H1 (cell line): ENCODE data around the gene MEGF9. TPM values are rescaled to one million over a fixed set of nuclear protein-coding genes. Genes with fewer than 3 reads are reported as not detected.

Source experiments
- BCL11A ChIP-seq, 2 experiments: IDR thresholded peaks; one replicate each; pipeline ENCODE4 v1.6.1; 2011; ENCODE audit warnings: low read depth in 2 of 2, low read length in 2 of 2, mild to moderate bottlenecking in 2 of 2
- CREB1 ChIP-seq: IDR thresholded peaks from 2 replicates; pipeline ENCODE4 v1.6.1; 2012; ENCODE audit warnings: inconsistent platforms
- EGR1 ChIP-seq: IDR thresholded peaks from 2 replicates; pipeline ENCODE4 v1.6.1; 2011; ENCODE audit warnings: low read depth, low read length, borderline replicate concordance
- EP300 ChIP-seq, 2 experiments: IDR thresholded peaks; 1 replicate in 1 of 2; 2 replicates in 1 of 2; pipeline ENCODE4 v1.6.1; 2011 to 2012; ENCODE audit warnings: low read depth in 2 of 2, low read length in 2 of 2, mild to moderate bottlenecking in 2 of 2, borderline replicate concordance in 1 of 2, inconsistent platforms in 1 of 2, moderate library complexity in 1 of 2
- FOSL1 ChIP-seq: IDR thresholded peaks from 2 replicates; pipeline ENCODE4 v1.6.1; 2011; ENCODE audit warnings: mild to moderate bottlenecking, low read depth, low read length, moderate library complexity; ENCODE audit not compliant: insufficient read depth
- GABPA ChIP-seq: IDR thresholded peaks from 2 replicates; pipeline ENCODE4 v1.6.1; 2011; ENCODE audit warnings: mild to moderate bottlenecking, low read length, moderate library complexity, borderline replicate concordance; ENCODE audit not compliant: insufficient read depth
- HDAC6 ChIP-seq: IDR thresholded peaks from one replicate; pipeline ENCODE4 v1.7.1; 2012; ENCODE audit warnings: low read depth, mild to moderate bottlenecking, inconsistent platforms, low read length, moderate library complexity
- SIRT6 ChIP-seq: IDR thresholded peaks from one replicate; pipeline ENCODE4 v1.7.1; 2012; ENCODE audit warnings: low read length, inconsistent platforms
- polyA plus RNA-seq, 7 experiments: library from polyadenylated mRNA; depleted of rRNA in 3 of 7; stranded (reverse) in 5 of 7; unstranded in 2 of 7; fragments of >200 nt in 5 of 7; fragments of 200-250 nt in 2 of 7; gene quantifications; 1 replicate in 5 of 7; 2 replicates in 1 of 7; 4 replicates in 1 of 7; pipeline versions ENCODE4 v1.2.1 to v1.2.3, GENCODE V29; 2011 to 2013; ENCODE audit warnings: missing spikeins in 2 of 7, mixed read lengths in 2 of 7
- total RNA-seq: library from RNA; stranded (reverse); fragmentation: NEBNext Ultra II Directional; extraction: Animal tissue kit (Norgen Biotek cat#: 25700); gene quantifications from 2 replicates; pipeline ENCODE4 v1.2.1, GENCODE V29; 2021

MEGF9 gene
- total and polyA plus RNA-seq, 2 of the 8 experiments (the other 6 are each of a cell fraction or from before 2014, with no cell fraction given): 0.45 to 1.8 TPM

DNA sequence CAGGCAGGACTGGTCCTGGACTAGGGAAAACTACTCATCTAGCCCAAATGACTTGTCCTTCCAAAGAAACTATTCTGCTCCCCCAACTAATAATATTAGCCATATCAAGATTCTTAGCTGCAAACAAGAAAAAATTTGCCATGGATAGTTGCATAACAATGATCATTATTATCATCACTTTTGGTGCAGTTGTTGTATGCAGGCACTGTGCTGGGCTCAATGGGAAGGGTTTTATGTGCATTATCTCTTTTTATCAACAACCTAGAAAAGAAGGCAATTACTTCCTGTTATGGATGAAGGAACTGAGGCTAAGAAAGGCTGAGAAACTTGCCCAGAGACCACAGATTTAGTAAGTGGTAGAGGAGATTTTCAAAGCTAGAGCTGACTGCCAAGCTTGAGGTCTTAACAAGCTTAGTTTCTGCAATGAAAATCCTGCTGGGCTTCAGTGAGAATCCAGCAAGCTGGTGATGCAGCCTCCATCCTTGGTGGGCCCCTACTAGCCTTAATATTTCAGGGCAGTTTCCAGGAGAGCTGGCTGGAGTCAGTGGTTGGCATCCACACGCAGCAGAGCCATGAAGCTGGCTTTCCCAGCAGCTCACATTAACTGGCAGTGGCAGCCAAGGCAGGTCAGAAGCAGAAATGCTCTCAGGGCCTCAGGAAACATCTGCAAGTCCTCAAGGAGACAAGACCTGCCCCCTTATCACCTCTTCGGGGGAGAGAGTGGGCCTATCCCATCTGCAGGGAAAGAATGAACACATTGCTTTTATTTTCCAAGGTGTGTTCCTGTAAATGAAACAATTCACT is 20.5 kb upstream of the MEGF9 start (continued):
- TF ChIP-seq CREB1 (no peak), HDAC6 (no peak), SIRT6 (no peak), BCL11A (IDR thresholded peaks at IDR 0.05; ENCODE audit: low read depth in 2 of 2, low read length in 2 of 2) (no peak), EGR1 (no peak), EP300 (IDR thresholded peaks at IDR 0.05; ENCODE audit: borderline replicate concordance in 1 of 2, low read depth in 2 of 2, low read length in 2 of 2) (no peak), GABPA (no peak), FOSL1 (no peak)
